GM12878 (cell line): ENCODE results near the gene HEPHL1.
"Not testable (repeated sequence)": the region's sequence is repeated elsewhere in the genome, so short reads cannot be mapped to it uniquely, and the experiment has no call there.

Source experiments
- ELK1 ChIP-seq: IDR thresholded peaks from 2 replicates; pipeline ENCODE4 v1.6.1; 2012; ENCODE audit warnings: low read depth, low read length, improper control_type of control experiment
- EZH2 ChIP-seq: IDR thresholded peaks from 2 replicates; pipeline ENCODE4 v1.6.1; 2012; ENCODE audit warnings: low read depth, mild to moderate bottlenecking, control low read depth, inconsistent platforms, low read length, borderline replicate concordance; ENCODE audit not compliant: control insufficient read depth

GRCh38 chr11:93973322-93974051, 47.7 kb upstream of the HEPHL1 start:
- TF ChIP-seq EZH2, ELK1: not testable (repeated sequence)
